HUES48 (cell line): ENCODE results near the gene SYNCRIP.
A peak's percentile ranks its signal among the peaks of the same experiment; 100 is the strongest.

Experiments
- H3K27ac ChIP-seq: one replicate; pipeline ENCODE4 v1.7.0; 2013; ENCODE audit warnings: low read depth, low read length, inconsistent platforms
- H3K27me3 ChIP-seq: 2 replicates; pipeline ENCODE4 v1.6.1; 2013; ENCODE audit warnings: mild to moderate bottlenecking, low read length; ENCODE audit not compliant: control insufficient read depth, insufficient read depth
- H3K36me3 ChIP-seq: 2 replicates; pipeline ENCODE4 v1.6.1; 2013; ENCODE audit warnings: low read length; ENCODE audit not compliant: control insufficient read depth, insufficient read depth
- H3K4me1 ChIP-seq: 2 replicates; pipeline ENCODE4 v1.6.1; 2013; ENCODE audit warnings: mild to moderate bottlenecking, low read length; ENCODE audit not compliant: control insufficient read depth, insufficient read depth
- H3K4me3 ChIP-seq: 2 replicates; pipeline ENCODE4 v1.5.1; 2013; ENCODE audit warnings: mild to moderate bottlenecking, low read depth, low read length
- H3K9ac ChIP-seq: 2 replicates; pipeline ENCODE4 v1.6.1; 2013; ENCODE audit warnings: mild to moderate bottlenecking, low read depth, low read length, moderate library complexity
- H3K9me3 ChIP-seq: 2 replicates; pipeline ENCODE4 v1.6.1; 2013; ENCODE audit warnings: low read length; ENCODE audit not compliant: control insufficient read depth, insufficient read depth

SYNCRIP gene

DNA sequence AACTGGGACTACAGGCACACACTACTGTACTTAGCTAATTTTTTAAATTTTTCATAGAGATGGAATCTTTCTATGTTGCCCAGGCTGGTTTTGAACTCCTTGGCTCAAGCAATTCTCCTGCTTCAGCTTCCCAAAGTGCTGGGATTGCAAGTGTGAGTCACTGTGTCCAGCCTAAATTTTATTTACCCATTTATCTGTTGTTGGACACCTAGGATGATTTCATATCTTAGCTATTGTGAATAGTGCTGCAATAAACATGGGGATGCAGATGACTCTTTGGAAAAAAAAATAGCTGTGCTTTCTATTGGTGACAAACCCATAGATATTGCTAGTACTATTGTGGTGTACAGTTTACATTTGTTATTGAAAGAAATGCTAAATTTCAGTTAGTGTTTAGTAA lies 19.6 kb upstream of the SYNCRIP start:
- Histone ChIP-seq H3K27ac (no peak overlapping the region), H3K9ac (no peak overlapping the region), H3K4me3 (no peak overlapping the region), H3K36me3 (no peaks in the 10 kb centered on the region), H3K27me3 (no peaks in the 10 kb centered on the region), H3K4me1 (no peaks in the 10 kb centered on the region), H3K9me3 (no peaks in the 10 kb centered on the region)

- Histone ChIP-seq H3K27ac (no peak overlapping the region), H3K9me3 (no peaks in the 10 kb centered on the region)
Observed at GRCh38 chr6:85660181-85660611, 17.5 kb upstream of the SYNCRIP start.

GRCh38 chr6:85650606-85651005 lies 7.9 kb upstream of the SYNCRIP start:
- no peak overlapping the region for H3K9ac ChIP-seq

More at GRCh38 chr6:85660181-85660611, 17.5 kb upstream of the SYNCRIP start:
- H3K27me3 ChIP-seq, result no peaks in the 10 kb centered on the region
- H3K36me3 ChIP-seq, result no peaks in the 10 kb centered on the region
- no peak overlapping the region for H3K4me3 ChIP-seq
- H3K9ac ChIP-seq, result no peak overlapping the region
- H3K4me1 ChIP-seq, result no peaks in the 10 kb centered on the region

GRCh38 chr6:85644279-85644762 lies 1.6 kb upstream of the SYNCRIP start:
- peak overlapping the region; percentile 92 for H3K9ac ChIP-seq
- peak overlapping the region; percentile 71 for H3K4me3 ChIP-seq
- H3K27me3 ChIP-seq, result no peaks in the 10 kb centered on the region
- peaks cover 20% of the 10 kb centered on the region for H3K36me3 ChIP-seq
- peaks cover 24% of the 10 kb centered on the region for H3K4me1 ChIP-seq
- peak overlapping the region; percentile 99 for H3K27ac ChIP-seq
- H3K9me3 ChIP-seq, result peaks cover 2% of the 10 kb centered on the region; the same call in 1 of the 2 replicates

More at GRCh38 chr6:85650606-85651005, 7.9 kb upstream of the SYNCRIP start:
- Histone ChIP-seq H3K27ac (no peak overlapping the region), H3K27me3 (no peaks in the 10 kb centered on the region), H3K4me1 (no peaks in the 10 kb centered on the region), H3K36me3 (no peaks in the 10 kb centered on the region), H3K9me3 (peaks cover 2% of the 10 kb centered on the region; the same call in 1 of the 2 replicates), H3K4me3 (no peak overlapping the region)

GRCh38 chr6:85643537-85644278 lies 1.0 kb upstream of the SYNCRIP start:
- H3K27me3 ChIP-seq, result no peaks in the 10 kb centered on the region
- peak overlapping the region; percentile 99 for H3K27ac ChIP-seq
- H3K4me3 ChIP-seq, result peak overlapping the region; percentile 71
- H3K36me3 ChIP-seq, result peaks cover 26% of the 10 kb centered on the region
- peak overlapping the region; percentile 92 for H3K9ac ChIP-seq
- H3K9me3 ChIP-seq, result peaks cover 2% of the 10 kb centered on the region; the same call in 1 of the 2 replicates
- H3K4me1 ChIP-seq, result peaks cover 26% of the 10 kb centered on the region

DNA sequence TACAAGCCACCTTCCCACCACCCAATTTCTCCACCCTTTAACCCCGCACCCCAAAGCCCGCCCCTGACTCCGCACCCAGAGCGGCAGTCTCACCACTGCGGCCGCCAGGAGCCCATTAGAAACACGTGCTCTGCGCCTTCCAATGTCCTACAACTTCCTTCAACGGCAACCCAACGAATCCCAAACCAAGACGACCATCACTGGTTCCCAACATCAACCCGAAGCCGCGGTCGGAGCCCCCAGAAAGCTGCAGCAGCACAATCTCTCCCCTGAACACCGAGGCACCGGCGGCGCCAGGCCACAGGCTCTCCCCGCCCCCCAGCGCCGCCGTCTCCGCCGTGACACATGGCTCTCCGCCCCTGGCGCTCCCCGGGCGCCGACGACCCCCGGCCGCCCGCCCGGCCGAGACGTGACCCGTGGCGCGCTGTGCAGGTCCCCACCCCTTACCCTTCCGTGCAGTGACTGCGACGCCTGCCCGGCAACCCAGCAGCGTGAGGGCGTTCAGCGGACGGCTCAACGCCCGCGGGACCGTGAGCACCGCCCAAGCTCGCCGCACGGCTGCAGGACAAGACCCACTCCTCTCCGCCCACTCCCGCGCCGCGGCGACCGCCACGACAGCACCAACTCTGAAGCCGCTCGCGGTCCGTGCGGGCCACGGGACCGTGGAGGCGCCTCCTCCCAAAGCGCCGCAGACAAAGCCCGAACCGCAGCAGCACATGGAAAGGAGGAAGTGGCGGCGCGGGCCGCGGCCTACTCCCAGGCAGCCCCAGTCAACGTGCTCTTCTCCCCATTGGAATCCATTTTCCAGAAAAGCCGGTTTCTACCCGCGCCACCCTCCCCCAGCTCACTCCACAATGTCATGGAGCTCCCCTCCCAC lies 551 bp downstream of the SYNCRIP start:
- H3K36me3 ChIP-seq, result peaks cover 41% of the 10 kb centered on the region
- H3K9me3 ChIP-seq, result no peaks in the 10 kb centered on the region
- peaks cover 26% of the 10 kb centered on the region for H3K4me1 ChIP-seq
- H3K27me3 ChIP-seq, result no peaks in the 10 kb centered on the region
- H3K4me3 ChIP-seq, result peak overlapping the region; percentile 99
- H3K9ac ChIP-seq, result peak overlapping the region; percentile 100
- H3K27ac ChIP-seq, result peak overlapping the region; percentile 98

- Histone ChIP-seq H3K36me3 (peaks cover 48% of the 10 kb centered on the region), H3K9ac (peak overlapping the region; percentile 100), H3K27me3 (no peaks in the 10 kb centered on the region), H3K27ac (peak overlapping the region; percentile 98), H3K4me3 (peak overlapping the region; percentile 99), H3K9me3 (no peaks in the 10 kb centered on the region), H3K4me1 (peaks cover 26% of the 10 kb centered on the region)
Observed at GRCh38 chr6:85641522-85641896, 1.2 kb downstream of the SYNCRIP start.

- Histone ChIP-seq H3K27me3 (no peaks in the 10 kb centered on the region), H3K9ac (peak overlapping the region; percentile 100), H3K9me3 (no peaks in the 10 kb centered on the region), H3K4me1 (peaks cover 26% of the 10 kb centered on the region), H3K4me3 (peak overlapping the region; percentile 99), H3K36me3 (peaks cover 54% of the 10 kb centered on the region), H3K27ac (no peak overlapping the region)
Observed at GRCh38 chr6:85640821-85641220, 1.9 kb downstream of the SYNCRIP start.

DNA sequence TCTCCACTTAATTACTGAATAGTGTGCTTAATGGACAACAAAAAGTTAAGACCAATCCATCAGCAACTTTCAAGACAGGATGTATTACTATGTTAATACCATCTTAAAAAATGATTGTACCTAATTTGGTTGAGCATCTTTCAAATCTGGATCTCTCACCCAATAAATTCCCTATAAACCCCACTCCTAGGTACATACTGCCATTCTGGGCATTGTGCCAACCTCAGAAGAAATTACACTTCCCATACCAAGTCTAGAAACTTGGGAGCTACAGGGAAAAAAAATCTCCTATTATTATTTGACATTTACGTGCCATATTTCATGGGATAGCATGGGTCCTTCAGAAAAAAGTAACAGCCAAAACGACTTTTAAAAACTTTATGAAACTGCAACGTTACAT lies 5.1 kb downstream of the SYNCRIP start:
- peaks cover 20% of the 10 kb centered on the region; the same call in 1 of the 2 replicates for H3K4me1 ChIP-seq
- no peak overlapping the region for H3K9ac ChIP-seq
- no peak overlapping the region for H3K4me3 ChIP-seq
- peaks cover 85% of the 10 kb centered on the region for H3K36me3 ChIP-seq
- no peak overlapping the region for H3K27ac ChIP-seq
- H3K9me3 ChIP-seq, result no peaks in the 10 kb centered on the region
- H3K27me3 ChIP-seq, result no peaks in the 10 kb centered on the region

DNA sequence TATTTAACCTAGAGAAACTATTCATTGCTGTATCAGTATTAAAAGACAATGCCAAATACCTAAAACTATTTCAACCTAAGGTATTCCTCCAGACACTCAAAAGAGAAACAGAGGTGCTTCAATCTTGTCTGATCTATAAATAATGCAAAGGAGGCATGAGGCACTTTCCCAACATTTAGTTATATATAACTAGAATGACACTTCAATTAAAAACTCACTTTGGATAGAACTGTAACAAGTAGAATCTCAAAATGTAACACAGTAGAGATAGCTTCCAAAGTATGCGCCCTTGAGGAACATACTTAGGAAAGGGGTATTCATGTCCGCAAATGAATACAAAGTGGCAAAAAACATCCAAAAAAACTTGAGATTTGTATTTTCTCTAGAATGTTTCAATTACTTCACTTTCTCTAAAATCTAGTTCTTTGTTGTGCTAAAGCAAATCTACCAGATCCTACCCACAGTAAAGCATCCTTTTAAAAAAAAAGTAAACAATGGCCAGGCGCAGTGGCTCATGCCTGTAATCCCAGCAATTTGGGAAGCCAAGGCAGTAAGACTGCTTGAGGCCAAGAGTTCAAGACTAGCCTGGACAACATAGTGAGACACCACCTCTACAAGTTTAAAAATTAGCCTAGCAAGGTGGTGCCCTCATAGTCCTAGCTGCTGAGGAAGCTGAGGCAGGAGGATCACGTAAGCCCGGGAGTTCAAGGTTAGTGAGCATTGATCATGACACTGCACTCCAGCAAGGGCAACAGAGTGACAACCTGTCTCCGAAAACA lies 10.3 kb downstream of the SYNCRIP start:
- Histone ChIP-seq H3K4me1 (peaks cover 6% of the 10 kb centered on the region; the same call in 1 of the 2 replicates), H3K9ac (no peak overlapping the region), H3K27me3 (no peaks in the 10 kb centered on the region), H3K9me3 (no peaks in the 10 kb centered on the region), H3K4me3 (no peak overlapping the region), H3K27ac (no peak overlapping the region), H3K36me3 (peaks cover 94% of the 10 kb centered on the region)
